ENCODE data around the gene CATSPERZ. TPM values are rescaled to one million over a fixed set of nuclear protein-coding genes. Genes with fewer than 3 reads are reported as not detected.

Gene CATSPERZ
- total and polyA plus RNA-seq, 2 of the 13 experiments (the other 11 are each of a cell fraction or from before 2014, with no cell fraction given): 0.22 to 0.48 TPM

DNA sequence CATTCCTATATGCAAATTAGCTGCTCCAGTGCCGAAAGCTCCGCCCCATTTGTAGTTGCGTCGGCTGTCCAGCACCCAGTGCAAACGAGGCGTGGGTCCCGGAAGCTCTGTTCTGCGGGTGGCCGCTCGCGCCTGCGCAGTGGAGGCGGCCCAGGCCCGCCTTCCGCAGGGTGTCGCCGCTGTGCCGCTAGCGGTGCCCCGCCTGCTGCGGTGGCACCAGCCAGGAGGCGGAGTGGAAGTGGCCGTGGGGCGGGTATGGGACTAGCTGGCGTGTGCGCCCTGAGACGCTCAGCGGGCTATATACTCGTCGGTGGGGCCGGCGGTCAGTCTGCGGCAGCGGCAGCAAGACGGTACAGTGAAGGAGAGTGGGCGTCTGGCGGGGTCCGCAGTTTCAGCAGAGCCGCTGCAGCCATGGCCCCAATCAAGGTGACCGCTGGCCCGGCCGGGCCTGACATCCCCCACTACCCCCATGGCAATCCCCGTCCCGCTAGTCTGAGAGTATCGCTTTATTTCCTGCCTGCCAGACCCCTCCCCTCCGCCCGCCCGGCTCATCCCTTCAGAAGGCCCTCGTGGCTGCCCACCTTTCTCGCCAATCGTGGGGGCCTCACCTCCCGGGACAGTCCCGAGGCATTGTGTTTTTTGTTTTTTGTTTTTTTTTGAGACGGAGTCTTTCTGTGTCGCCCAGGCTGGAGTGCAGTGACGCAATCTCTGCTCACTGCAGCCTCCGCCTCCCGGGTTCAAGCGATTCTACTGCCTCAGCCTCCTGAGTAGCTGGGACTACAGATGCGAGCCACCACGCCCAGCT lies 18.0 kb downstream of the CATSPERZ start, which contains the start of gene PRDX5 (continued):
- TF ChIP-seq, protein P1, sequence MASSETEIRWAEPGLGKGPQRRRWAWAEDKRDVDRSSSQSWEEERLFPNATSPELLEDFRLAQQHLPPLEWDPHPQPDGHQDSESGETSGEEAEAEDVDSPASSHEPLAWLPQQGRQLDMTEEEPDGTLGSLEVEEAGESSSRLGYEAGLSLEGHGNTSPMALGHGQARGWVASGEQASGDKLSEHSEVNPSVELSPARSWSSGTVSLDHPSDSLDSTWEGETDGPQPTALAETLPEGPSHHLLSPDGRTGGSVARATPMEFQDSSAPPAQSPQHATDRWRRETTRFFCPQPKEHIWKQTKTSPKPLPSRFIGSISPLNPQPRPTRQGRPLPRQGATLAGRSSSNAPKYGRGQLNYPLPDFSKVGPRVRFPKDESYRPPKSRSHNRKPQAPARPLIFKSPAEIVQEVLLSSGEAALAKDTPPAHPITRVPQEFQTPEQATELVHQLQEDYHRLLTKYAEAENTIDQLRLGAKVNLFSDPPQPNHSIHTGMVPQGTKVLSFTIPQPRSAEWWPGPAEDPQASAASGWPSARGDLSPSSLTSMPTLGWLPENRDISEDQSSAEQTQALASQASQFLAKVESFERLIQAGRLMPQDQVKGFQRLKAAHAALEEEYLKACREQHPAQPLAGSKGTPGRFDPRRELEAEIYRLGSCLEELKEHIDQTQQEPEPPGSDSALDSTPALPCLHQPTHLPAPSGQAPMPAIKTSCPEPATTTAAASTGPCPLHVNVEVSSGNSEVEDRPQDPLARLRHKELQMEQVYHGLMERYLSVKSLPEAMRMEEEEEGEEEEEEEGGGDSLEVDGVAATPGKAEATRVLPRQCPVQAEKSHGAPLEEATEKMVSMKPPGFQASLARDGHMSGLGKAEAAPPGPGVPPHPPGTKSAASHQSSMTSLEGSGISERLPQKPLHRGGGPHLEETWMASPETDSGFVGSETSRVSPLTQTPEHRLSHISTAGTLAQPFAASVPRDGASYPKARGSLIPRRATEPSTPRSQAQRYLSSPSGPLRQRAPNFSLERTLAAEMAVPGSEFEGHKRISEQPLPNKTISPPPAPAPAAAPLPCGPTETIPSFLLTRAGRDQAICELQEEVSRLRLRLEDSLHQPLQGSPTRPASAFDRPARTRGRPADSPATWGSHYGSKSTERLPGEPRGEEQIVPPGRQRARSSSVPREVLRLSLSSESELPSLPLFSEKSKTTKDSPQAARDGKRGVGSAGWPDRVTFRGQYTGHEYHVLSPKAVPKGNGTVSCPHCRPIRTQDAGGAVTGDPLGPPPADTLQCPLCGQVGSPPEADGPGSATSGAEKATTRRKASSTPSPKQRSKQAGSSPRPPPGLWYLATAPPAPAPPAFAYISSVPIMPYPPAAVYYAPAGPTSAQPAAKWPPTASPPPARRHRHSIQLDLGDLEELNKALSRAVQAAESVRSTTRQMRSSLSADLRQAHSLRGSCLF (CRISPR knock-in tag; IDR thresholded peaks at IDR 0.05; ENCODE audit: borderline replicate concordance): no peak
- TF ChIP-seq BRF2 (CRISPR knock-in tag; IDR thresholded peaks at IDR 0.05): no peak
- no peak for TF ChIP-seq GPBP1L1 (CRISPR knock-in tag; IDR thresholded peaks at IDR 0.05)
- TF ChIP-seq STAG1 (CRISPR knock-in tag; IDR thresholded peaks at IDR 0.05): peak; percentile 65
- TF ChIP-seq ZNF572 (CRISPR knock-in tag; IDR thresholded peaks at IDR 0.05): 0 out of 2 replicates have a peak, but pooled peaks have one; percentile 83
- 0 out of 2 replicates have a peak, but pooled peaks have one; percentile 39 for TF ChIP-seq JUN (CRISPR knock-in tag; IDR thresholded peaks at IDR 0.05)
- TF ChIP-seq ZNF703 (CRISPR knock-in tag; IDR thresholded peaks at IDR 0.05; ENCODE audit: borderline replicate concordance): no peak; the same call in 1 of the 2 replicates
- 0 out of 2 replicates have a peak, but pooled peaks have one; percentile 44 for TF ChIP-seq NFATC3 (CRISPR knock-in tag; IDR thresholded peaks at IDR 0.05)
- TF ChIP-seq ZMYM3 (CRISPR knock-in tag; IDR thresholded peaks at IDR 0.05): no peak
- TF ChIP-seq CENPBD1 (CRISPR knock-in tag; IDR thresholded peaks at IDR 0.05; ENCODE audit: borderline replicate concordance, low read depth): no peak
- peak; percentile 82; the same call in 1 of the 2 replicates for TF ChIP-seq ZNF691 (CRISPR knock-in tag; IDR thresholded peaks at IDR 0.05; ENCODE audit: borderline replicate concordance, low read depth)
- TF ChIP-seq TGIF2 (CRISPR knock-in tag; IDR thresholded peaks at IDR 0.05): no peak
- no peak for TF ChIP-seq EEA1 (CRISPR knock-in tag; IDR thresholded peaks at IDR 0.05; ENCODE audit: borderline replicate concordance)
- peak; percentile 72; the same call in 1 of the 2 replicates for TF ChIP-seq ZNF276 (CRISPR knock-in tag; IDR thresholded peaks at IDR 0.05; ENCODE audit: low read depth)

Data from HepG2 (cell line).